ENCODE measurements around the gene BFSP2.

BFSP2 gene

DNA sequence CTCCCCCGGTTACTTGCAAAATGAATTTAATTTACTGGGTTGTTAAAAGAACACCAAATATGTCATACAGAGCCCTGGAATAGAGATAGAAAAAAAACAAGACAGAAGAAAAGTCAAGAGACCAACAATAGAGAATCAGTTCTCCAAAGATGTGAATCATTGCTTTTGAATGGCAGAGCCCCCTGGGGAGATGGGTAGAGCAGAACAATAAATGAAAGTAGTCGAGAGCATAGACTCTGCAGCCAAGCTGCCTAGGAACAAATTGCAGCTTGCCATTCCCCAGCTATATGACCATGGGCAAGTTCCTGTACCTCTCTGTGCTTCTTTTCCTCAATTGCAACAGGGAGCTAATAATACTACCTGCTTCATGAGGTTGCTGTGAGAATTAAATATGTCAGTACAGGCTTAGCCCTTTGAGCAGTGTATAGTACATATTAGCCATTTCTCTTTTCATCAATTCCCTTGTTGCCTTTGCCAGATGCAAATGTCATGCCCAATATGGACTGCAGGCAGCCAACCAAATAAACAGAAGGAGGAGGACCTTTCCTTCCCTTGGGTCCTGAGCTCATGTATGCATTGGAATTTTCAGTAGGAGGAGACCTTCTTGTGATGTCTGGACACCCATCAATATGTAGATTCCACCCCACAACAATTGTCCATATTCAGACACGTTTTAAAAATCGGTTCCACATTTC lies 25.0 kb upstream of the BFSP2 start:
- TF ChIP-seq, protein P1, sequence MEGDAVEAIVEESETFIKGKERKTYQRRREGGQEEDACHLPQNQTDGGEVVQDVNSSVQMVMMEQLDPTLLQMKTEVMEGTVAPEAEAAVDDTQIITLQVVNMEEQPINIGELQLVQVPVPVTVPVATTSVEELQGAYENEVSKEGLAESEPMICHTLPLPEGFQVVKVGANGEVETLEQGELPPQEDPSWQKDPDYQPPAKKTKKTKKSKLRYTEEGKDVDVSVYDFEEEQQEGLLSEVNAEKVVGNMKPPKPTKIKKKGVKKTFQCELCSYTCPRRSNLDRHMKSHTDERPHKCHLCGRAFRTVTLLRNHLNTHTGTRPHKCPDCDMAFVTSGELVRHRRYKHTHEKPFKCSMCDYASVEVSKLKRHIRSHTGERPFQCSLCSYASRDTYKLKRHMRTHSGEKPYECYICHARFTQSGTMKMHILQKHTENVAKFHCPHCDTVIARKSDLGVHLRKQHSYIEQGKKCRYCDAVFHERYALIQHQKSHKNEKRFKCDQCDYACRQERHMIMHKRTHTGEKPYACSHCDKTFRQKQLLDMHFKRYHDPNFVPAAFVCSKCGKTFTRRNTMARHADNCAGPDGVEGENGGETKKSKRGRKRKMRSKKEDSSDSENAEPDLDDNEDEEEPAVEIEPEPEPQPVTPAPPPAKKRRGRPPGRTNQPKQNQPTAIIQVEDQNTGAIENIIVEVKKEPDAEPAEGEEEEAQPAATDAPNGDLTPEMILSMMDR (IDR thresholded peaks at IDR 0.05; ENCODE audit: control insufficient read depth, extremely low read depth, insufficient read depth) = no peak
- no peak for DNase-seq (ENCODE audit: low read depth)
- no peak overlapping the region for H3K4me3 ChIP-seq (ENCODE audit: low read depth, low read length)

DNA sequence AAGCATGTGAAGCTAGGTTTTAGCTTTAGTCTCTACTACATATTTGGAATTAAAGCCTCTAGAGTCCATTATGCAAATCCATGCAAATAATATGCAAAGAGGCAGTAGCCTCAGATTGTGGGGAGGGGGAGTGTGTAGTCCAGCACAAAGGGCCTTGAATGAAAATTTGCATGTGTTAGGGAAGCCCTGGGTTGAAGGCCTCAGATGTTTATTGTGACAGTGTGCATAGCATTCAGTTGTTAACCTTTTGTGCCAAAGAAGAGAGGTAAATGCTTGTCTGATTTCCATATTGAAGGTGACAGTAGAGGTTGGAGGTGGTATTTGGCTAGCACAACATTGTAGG lies 24.5 kb upstream of the BFSP2 start:
- DNase-seq (ENCODE audit: low read depth) = no peak
- TF ChIP-seq, protein P1 (IDR thresholded peaks at IDR 0.05; ENCODE audit: control insufficient read depth, extremely low read depth, insufficient read depth) = no peak
- no peak overlapping the region for H3K4me3 ChIP-seq (ENCODE audit: low read depth, low read length)

GRCh38 chr3:133376810-133377209 lies 23.0 kb upstream of the BFSP2 start:
- H3K4me3 ChIP-seq (ENCODE audit: low read depth, low read length) = no peak overlapping the region
- no peak for DNase-seq (ENCODE audit: low read depth)
- TF ChIP-seq, protein P1 (IDR thresholded peaks at IDR 0.05; ENCODE audit: control insufficient read depth, extremely low read depth, insufficient read depth) = peak; percentile 36; the same call in 1 of the 2 replicates

- H3K4me3 ChIP-seq (ENCODE audit: low read depth, low read length) = no peak overlapping the region
- DNase-seq (ENCODE audit: low read depth) = no peak
- TF ChIP-seq, protein P1 (IDR thresholded peaks at IDR 0.05; ENCODE audit: control insufficient read depth, extremely low read depth, insufficient read depth) = peak; percentile 80
Observed at GRCh38 chr3:133377396-133377795, 22.5 kb upstream of the BFSP2 start.

- no peak for DNase-seq (ENCODE audit: low read depth)
- H3K4me3 ChIP-seq (ENCODE audit: low read depth, low read length) = no peak overlapping the region
- TF ChIP-seq, protein P1 (IDR thresholded peaks at IDR 0.05; ENCODE audit: control insufficient read depth, extremely low read depth, insufficient read depth) = no peak
Observed at GRCh38 chr3:133379926-133380325, 19.9 kb upstream of the BFSP2 start.

DNA sequence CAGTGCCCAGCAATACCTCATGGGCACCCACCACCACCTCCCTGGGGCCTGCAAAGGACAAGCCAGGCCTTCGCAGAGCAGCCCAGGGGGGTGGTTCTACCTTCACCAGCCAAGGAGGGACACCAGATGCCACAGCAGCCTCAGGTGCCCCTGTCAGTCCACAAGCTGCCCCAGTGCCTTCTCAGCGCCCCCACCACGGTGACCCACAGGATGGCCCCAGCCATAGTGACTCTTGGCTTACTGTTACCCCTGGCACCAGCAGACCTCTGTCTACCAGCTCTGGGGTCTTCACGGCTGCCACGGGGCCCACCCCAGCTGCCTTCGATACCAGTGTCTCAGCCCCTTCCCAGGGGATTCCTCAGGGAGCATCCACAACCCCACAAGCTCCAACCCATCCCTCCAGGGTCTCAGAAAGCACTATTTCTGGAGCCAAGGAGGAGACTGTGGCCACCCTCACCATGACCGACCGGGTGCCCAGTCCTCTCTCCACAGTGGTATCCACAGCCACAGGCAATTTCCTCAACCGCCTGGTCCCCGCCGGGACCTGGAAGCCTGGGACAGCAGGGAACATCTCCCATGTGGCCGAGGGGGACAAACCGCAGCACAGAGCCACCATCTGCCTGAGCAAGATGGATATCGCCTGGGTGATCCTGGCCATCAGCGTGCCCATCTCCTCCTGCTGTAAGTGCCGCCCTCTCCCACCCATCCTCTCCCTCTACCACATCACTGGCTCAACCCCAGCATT lies 19.2 kb upstream of the BFSP2 start:
- H3K4me3 ChIP-seq (ENCODE audit: low read depth, low read length) = no peak overlapping the region
- TF ChIP-seq, protein P1 (IDR thresholded peaks at IDR 0.05; ENCODE audit: control insufficient read depth, extremely low read depth, insufficient read depth) = no peak
- DNase-seq (ENCODE audit: low read depth) = no peak

All from LNCaP clone FGC (cell line).